GM21723 (cell line): ENCODE results near the gene SAA4.
"Not testable (repeated sequence)": the region's sequence is repeated elsewhere in the genome, so short reads cannot be mapped to it uniquely, and the experiment has no call there.

Source experiments
- ATAC-seq: cut with Tn5 transposase; IDR thresholded peaks from one replicate; pipeline ENCODE4 v1.9.1; 2021; ENCODE audit warnings: mild to moderate bottlenecking, moderate library complexity; ENCODE audit not compliant: unreplicated experiment

Gene SAA4, protein sequence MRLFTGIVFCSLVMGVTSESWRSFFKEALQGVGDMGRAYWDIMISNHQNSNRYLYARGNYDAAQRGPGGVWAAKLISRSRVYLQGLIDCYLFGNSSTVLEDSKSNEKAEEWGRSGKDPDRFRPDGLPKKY

DNA sequence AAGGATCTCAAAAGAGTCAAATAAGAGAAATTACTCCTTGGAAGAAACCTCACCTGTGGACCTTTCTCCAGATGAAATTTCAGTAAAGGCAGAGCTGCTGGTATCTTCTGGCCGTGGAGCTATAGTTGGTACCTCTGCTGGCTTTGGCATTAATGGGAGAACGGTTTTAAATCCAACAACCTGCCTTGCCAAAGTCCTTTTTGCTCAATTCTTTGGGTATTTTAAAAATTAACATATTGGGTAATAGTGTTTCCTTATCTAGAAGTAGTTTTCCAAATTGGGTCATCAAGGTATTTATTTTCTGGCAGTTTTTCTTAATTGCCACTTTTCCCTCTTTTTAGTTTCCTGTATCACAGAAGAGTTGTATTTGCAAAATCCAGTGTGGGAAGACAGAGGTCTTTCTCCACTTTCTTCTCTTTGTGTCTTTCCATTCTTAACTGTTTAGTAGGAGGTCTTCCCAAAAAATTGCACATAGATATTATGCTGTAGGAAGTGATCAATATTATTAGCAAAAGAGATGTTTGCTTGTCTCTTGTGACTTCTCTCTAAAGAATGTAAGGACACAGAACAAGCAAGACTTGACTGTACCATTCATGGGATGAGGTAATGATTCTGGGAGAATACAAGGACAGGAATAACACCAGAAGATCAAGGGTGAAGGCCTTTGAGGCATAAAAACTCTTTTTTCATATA lies at the start of gene SAA4:
TSS of gene SAA4 (minus strand) at position 139 of the 693 bp plus-strand sequence. CDS start 876 bp downstream, outside the sequence.
- ATAC-seq = no peak

DNA sequence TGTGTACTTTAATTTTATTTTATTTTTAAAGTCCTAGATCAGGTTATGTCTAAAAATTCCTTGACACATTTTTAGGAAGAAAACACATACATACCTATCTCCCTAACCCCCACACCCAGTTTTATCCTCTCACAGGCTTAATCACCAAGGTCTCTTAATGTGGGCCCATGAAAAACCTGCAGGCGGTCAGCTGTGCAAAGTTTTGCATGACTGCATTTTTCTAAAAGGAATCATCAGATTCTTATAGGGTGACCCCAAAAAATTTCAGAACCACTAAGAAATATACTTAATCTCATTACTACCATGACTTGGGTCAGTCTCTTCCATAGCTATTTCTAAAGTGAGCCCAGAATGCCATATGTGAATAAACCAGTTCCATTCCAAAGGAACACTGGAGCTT lies 49.2 kb upstream of the SAA4 start:
- ATAC-seq = no peak

DNA sequence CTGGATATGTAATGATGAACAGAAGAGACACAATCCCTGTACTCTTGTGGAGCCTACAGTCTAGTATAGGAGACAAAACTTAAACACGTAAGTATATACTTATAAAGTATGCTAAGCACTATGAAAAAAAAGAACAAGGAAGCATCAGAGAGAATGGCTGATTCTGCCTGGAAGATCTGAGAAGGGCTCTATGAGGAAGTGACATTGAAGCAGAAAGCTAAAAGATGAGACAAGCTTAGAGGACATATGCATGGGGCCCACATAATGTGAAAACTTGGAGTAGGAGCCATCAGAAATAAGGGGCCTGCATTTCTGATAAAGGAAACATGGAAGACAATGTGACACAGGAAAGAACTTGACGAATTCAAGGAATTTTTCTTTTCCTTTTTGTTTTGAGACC lies 46.0 kb upstream of the SAA4 start:
- ATAC-seq = no peak

- ATAC-seq = peak; percentile 90
These were observed 43.9 kb upstream of the SAA4 start for GRCh38 chr11:18280438-18281045.

GRCh38 chr11:18277565-18278271 lies 41.1 kb upstream of the SAA4 start:
- ATAC-seq = no peak

- no peak for ATAC-seq
These were observed 34.6 kb upstream of the SAA4 start for GRCh38 chr11:18271206-18271605.

DNA sequence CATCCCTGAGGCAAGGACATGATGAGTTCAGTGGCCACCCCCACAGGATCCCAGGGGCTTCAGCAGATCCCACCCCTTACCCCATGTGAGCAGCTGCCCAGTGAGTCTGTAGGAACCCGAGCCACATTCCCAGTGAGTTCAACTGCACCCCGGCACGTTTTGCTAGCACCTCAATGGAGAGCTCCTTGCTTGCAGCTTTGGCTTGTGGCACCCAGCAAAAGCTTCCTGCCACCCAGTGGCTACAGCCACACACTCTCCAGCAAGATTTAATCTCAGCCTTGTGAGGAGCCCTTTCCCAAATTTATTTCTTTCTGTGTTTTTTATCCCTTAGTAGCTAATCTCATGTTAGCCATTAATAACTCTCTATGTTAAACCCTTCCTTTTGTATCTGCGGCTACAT lies 33.5 kb upstream of the SAA4 start:
- no peak for ATAC-seq

- not testable (repeated sequence) for ATAC-seq
These were observed 32.6 kb upstream of the SAA4 start for GRCh38 chr11:18269252-18269651.

DNA sequence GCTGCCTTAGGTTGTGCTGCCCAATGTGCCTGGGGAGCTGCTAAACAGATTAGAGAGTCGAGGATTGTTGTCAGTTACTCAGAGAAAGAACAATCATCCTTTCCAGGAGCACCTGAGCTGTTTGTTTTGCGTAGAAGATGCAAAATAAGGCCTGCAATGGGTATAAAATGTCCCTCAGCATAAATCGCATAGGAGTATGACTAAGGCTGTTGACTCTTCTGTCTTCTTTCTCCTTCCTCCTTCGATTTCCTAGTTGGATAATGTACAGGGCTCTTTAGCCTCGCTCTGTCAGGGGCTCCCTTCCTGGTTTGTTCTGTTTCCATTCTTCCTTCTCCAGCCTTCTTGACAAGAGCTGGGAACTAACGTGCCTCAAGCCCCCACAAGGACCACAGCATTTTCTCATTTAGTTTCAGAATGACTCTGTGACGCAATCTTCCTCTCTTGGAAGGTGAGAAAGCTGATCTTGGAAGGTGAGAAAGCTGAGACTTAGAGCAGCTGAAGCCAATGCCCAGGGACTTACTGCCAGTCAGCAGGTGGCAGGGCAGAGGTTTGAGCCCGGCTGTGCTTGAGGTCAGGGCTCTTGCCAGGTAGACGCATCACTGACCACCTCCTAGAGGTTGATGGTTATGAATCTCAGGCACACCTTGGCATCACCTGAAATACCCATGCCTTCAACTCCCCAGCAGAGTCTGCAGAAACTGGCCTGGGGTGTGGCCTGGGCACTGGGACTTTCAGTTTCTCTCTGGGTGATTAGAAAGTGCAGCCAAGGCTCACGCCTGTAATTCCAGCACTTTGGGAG lies 30.9 kb upstream of the SAA4 start:
- peak; percentile 61 for ATAC-seq

DNA sequence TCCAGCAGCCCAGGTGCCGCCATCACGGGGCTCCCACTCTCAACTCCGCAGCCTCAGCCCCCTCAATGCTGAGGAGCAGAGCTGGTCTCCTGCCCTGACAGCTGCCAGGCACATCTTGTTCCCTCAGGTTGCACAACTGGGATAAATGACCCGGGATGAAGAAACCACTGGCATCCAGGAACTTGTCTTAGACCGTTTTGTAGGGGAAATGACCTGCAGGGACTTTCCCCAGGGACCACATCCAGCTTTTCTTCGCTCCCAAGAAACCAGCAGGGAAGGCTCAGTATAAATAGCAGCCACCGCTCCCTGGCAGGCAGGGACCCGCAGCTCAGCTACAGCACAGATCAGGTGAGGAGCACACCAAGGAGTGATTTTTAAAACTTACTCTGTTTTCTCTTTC lies 29.3 kb upstream of the SAA4 start, which contains the start of gene SAA1:
TSS of gene SAA1 (plus strand) at position 316 of the 400 bp plus-strand sequence. CDS start 624 bp downstream, outside the sequence.
- no peak for ATAC-seq

DNA sequence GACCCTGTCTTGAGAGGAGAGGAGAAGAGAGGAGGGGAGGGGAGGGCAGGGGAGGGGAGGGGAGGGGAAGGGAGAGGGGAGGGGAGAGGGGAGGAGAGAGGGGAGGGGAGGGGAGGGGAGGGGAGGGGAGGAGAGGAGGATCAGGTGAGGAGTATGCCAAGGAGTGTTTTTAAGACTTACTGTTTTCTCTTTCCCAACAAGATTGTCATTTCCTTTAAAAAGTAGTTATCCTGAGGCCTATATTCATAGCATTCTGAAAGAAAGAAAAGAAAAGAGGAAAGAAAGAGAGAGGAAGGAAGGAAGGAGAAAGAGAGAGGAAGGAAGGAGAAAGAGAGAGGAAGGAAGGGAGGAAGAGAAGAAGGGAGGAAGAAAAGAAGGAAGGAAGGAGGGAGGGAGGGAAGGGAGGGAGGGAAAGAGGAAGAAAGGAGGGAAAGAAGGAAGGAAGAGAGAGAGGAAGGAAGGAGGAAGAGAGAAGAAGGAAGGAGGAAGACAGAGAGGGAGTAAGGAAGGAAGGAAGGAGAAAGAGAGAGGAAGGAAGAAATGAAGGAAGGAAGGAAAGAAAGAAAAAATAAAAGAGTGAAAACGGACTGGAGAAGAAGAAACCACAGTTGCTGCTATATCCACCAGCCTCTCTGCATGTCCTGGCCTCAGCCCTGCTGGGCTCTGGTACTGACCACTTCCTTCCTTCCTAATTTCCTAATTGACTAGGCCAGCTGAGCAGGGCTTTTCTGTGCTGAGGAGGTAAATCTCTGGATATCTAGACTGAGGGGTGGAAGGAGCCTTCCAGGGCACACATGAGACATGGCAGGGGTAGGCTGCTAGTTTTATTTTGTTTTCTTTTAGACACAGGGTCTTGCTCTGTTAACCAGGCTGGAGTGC lies 28.3 kb upstream of the SAA4 start:
- no peak for ATAC-seq

GRCh38 chr11:18264035-18264434 lies 27.4 kb upstream of the SAA4 start:
- ATAC-seq = no peak

- ATAC-seq = not testable (repeated sequence)
These were observed 26.2 kb upstream of the SAA4 start for GRCh38 chr11:18262681-18263350.

- no peak for ATAC-seq
These were observed 25.1 kb upstream of the SAA4 start for GRCh38 chr11:18261721-18262120.

GRCh38 chr11:18259259-18259658 lies 22.7 kb upstream of the SAA4 start:
- no peak for ATAC-seq

DNA sequence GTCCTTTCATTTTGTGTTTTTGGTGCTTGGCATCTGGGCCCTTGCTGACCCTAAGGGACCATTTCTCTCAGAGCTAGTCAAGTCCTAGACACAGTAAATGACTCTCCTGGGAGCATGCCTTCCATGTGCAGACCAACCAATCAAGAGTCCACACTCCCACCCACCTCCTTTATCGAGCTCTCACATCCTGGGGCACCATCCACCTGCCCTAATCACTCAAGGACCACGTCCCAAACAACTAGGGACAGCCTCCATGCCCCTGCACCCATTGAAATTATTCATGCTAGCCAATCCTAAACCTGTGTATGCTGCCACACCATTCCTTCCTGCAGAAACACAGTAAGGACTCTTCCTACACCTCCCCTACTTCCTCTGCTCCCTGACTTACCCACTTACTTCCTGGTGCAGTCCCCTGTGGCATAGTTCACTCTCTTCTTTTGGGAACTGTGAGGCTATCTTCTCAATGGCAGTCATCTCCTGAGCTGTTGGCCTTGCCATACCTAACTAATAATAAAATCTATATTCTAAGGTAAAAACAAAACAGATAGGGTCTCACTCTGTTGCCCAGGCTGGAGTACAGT lies 18.3 kb upstream of the SAA4 start:
- ATAC-seq = no peak

DNA sequence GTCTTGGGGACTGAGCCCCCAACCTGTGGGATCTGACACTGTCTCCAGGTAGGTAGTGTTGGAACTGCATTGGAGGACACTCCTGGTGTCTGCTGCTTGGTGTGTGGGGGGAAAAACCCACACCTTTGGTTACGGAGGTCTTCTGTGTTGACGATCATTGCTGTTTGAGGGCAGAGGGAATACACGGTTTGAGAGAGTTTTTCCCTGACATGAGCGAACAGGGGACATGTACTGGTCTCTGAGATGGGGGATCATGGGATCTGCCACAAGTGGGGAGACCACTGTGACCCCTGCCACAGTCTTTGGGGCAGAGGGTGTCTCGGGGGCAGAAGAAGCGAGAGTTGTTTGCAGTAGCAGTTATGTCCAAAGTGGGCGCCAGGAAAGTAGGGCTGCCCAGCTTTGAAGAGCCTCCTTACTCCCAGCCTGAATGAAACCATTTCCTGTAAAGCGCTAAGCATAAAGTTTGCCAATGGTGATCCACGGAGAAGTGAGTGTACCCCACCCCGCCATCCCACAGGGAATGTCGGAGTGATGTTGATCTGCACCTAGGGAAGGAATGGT lies 17.3 kb upstream of the SAA4 start:
- ATAC-seq = no peak

GRCh38 chr11:18253233-18253632 lies 16.6 kb upstream of the SAA4 start:
- ATAC-seq = no peak

- no peak for ATAC-seq
These were observed 12.0 kb upstream of the SAA4 start, which contains the start of gene SAA2 for GRCh38 chr11:18248561-18248960. TSS of gene SAA2 (minus strand) at chr11:18248668. CDS start at chr11:18248011, 657 bp downstream.
